ENCODE data around the gene ANO8. TPM values are rescaled to one million over a fixed set of nuclear protein-coding genes. Genes with fewer than 3 reads are reported as not detected.
A peak's percentile ranks its signal among the peaks of the same experiment; 100 is the strongest.

ANO8 gene
- total and polyA plus RNA-seq, 2 of the 13 experiments (the other 11 are each of a cell fraction or from before 2014, with no cell fraction given) = 1.8 to 3.5 TPM

- TF ChIP-seq HOXA7 (CRISPR knock-in tag; IDR thresholded peaks at IDR 0.05) = no peak
- TF ChIP-seq TRAFD1 (CRISPR knock-in tag; IDR thresholded peaks at IDR 0.05; ENCODE audit: borderline replicate concordance) = peak; percentile 44; the same call in 1 of the 2 replicates
- no peak for TF ChIP-seq CAMTA2 (CRISPR knock-in tag; IDR thresholded peaks at IDR 0.05; ENCODE audit: borderline replicate concordance)
- peak; percentile 36; the same call in 1 of the 2 replicates for TF ChIP-seq ARID4A (CRISPR knock-in tag; IDR thresholded peaks at IDR 0.05; ENCODE audit: borderline replicate concordance)
- no peak for TF ChIP-seq ZNF275 (CRISPR knock-in tag; IDR thresholded peaks at IDR 0.05; ENCODE audit: borderline replicate concordance)
- no peak for TF ChIP-seq POLR2AphosphoS5 (IDR thresholded peaks at IDR 0.05; ENCODE audit: low read depth, low read length)
- 0 out of 2 replicates have a peak, but pooled peaks have one; percentile 56 for TF ChIP-seq FOXO1 (CRISPR knock-in tag; IDR thresholded peaks at IDR 0.05)
- TF ChIP-seq FOXP4 (CRISPR knock-in tag; IDR thresholded peaks at IDR 0.05) = no peak
- no peak for TF ChIP-seq ATF6 (CRISPR knock-in tag; conservative IDR thresholded peaks at IDR 0.05)
- TF ChIP-seq ZNF530 (CRISPR knock-in tag; IDR thresholded peaks at IDR 0.05; ENCODE audit: low read depth) = no peak
- no peak for TF ChIP-seq ZNF747 (CRISPR knock-in tag; IDR thresholded peaks at IDR 0.05; ENCODE audit: borderline replicate concordance)
- no peak for TF ChIP-seq RFXAP (CRISPR knock-in tag; IDR thresholded peaks at IDR 0.05; ENCODE audit: borderline replicate concordance)
- no peak for TF ChIP-seq IKZF1 (IDR thresholded peaks at IDR 0.05)
- TF ChIP-seq TEAD2 (CRISPR knock-in tag; IDR thresholded peaks at IDR 0.05) = no peak
- TF ChIP-seq ZNF263 (CRISPR knock-in tag; IDR thresholded peaks at IDR 0.05) = peak; percentile 49; the same call in 1 of the 2 replicates
- TF ChIP-seq FOXA1 (IDR thresholded peaks at IDR 0.05) = no peak
- TF ChIP-seq FOXA1 (CRISPR knock-in tag; IDR thresholded peaks at IDR 0.05) = no peak
- no peak for TF ChIP-seq PCBP2 (optimal IDR thresholded peaks at IDR 0.05; ENCODE audit: low read depth, low read length, poor library complexity, severe bottlenecking)
- TF ChIP-seq AGO2 (optimal IDR thresholded peaks at IDR 0.05; ENCODE audit: low read depth, low read length) = no peak
Observed at GRCh38 chr19:17346109-17346671, 11.5 kb upstream of the ANO8 start (continued).
